Parathyroid adenoma (tissue), 2 donors: ENCODE results near the gene COL18A1.

ENCODE experiments used
- H2AFZ ChIP-seq: fragments of 300-600 bp; sonication (generic); one replicate; pipeline ENCODE4 v1.7.0; 2017; ENCODE audit warnings: antibody characterized with exemption, mild to moderate bottlenecking
- H3K27ac ChIP-seq: fragments of 300-600 bp; sonication (generic); one replicate; pipeline ENCODE4 v1.7.0; 2017
- H3K27me3 ChIP-seq: fragments of 300-600 bp; sonication (generic); one replicate; pipeline ENCODE4 v1.7.0; 2017; ENCODE audit warnings: low read length; ENCODE audit not compliant: control insufficient read depth, insufficient read depth
- H3K36me3 ChIP-seq: fragments of 300-600 bp; sonication (generic); one replicate; pipeline ENCODE4 v1.7.0; 2017; ENCODE audit warnings: low read length; ENCODE audit not compliant: control insufficient read depth, insufficient read depth
- H3K4me1 ChIP-seq: fragments of 300-600 bp; sonication (generic); one replicate; pipeline ENCODE4 v1.7.0; 2017; ENCODE audit warnings: control low read depth
- H3K4me2 ChIP-seq: fragments of 300-600 bp; sonication (generic); one replicate; pipeline ENCODE4 v1.7.0; 2017; ENCODE audit warnings: low read length
- H3K4me3 ChIP-seq: fragments of 300-600 bp; sonication (generic); one replicate; pipeline ENCODE4 v1.7.0; 2017; ENCODE audit warnings: low read depth, low read length
- H3K79me2 ChIP-seq: fragments of 300-600 bp; sonication (generic); one replicate; pipeline ENCODE4 v1.7.0; 2017; ENCODE audit warnings: control low read depth
- H3K9ac ChIP-seq: fragments of 300-600 bp; sonication (generic); one replicate; pipeline ENCODE4 v1.7.0; 2017; ENCODE audit warnings: mild to moderate bottlenecking
- H3K9me3 ChIP-seq: fragments of 300-600 bp; sonication (generic); one replicate; pipeline ENCODE4 v1.7.0; 2017; ENCODE audit warnings: low read length; ENCODE audit not compliant: control insufficient read depth
- CTCF ChIP-seq: fragments of 300-600 bp; sonication (generic); IDR thresholded peaks from one replicate; pipeline ENCODE4 v1.7.0; 2017; ENCODE audit warnings: antibody characterized with exemption, mild to moderate bottlenecking
- donor health status: primary hyperparathyroidism.

Gene COL18A1

GRCh38 chr21:45542242-45542666, 137.3 kb downstream of the COL18A1 start, which contains the start of gene SLC19A1:
Gene SLC19A1, minus strand, starts transcription at chr21:45542440. Its CDS starts 4,481 bp downstream, at chr21:45537959.
- no peaks in the 10 kb centered on the region for H3K9me3 ChIP-seq
- H3K4me2 ChIP-seq = peak within 1 kb of the TSS; percentile 74
- peak within 1 kb of the TSS; percentile 64 for H2AFZ ChIP-seq
- H3K27ac ChIP-seq = no peak within 1 kb of the TSS
- TF ChIP-seq CTCF = no peak
- peak within 1 kb of the TSS; percentile 42 for H3K4me3 ChIP-seq
- no peaks in the 10 kb centered on the region for H3K79me2 ChIP-seq
- H3K9ac ChIP-seq = no peak within 1 kb of the TSS
- H3K36me3 ChIP-seq = no peaks in the 10 kb centered on the region
- H3K4me1 ChIP-seq = no peaks in the 10 kb centered on the region
- no peaks in the 10 kb centered on the region for H3K27me3 ChIP-seq

- H3K4me3 ChIP-seq = peak overlapping the region; percentile 42
- H3K79me2 ChIP-seq = no peaks in the 10 kb centered on the region
- no peak overlapping the region for H3K27ac ChIP-seq
- H3K9me3 ChIP-seq = no peaks in the 10 kb centered on the region
- H3K4me2 ChIP-seq = peak overlapping the region; percentile 74
- no peaks in the 10 kb centered on the region for H3K36me3 ChIP-seq
- TF ChIP-seq CTCF = no peak
- H3K27me3 ChIP-seq = no peaks in the 10 kb centered on the region
- no peak overlapping the region for H3K9ac ChIP-seq
- peak overlapping the region; percentile 60 for H2AFZ ChIP-seq
- no peaks in the 10 kb centered on the region for H3K4me1 ChIP-seq
These were observed 137.9 kb downstream of the COL18A1 start for GRCh38 chr21:45542667-45543370.

- no peak for TF ChIP-seq CTCF
- Histone ChIP-seq H3K27me3 (no peaks in the 10 kb centered on the region), H2AFZ (no peak overlapping the region), H3K4me3 (no peak overlapping the region), H3K4me2 (no peak overlapping the region), H3K27ac (no peak overlapping the region), H3K9ac (no peak overlapping the region), H3K36me3 (no peaks in the 10 kb centered on the region), H3K79me2 (no peaks in the 10 kb centered on the region), H3K9me3 (no peaks in the 10 kb centered on the region), H3K4me1 (no peaks in the 10 kb centered on the region)
These were observed 138.4 kb downstream of the COL18A1 start for GRCh38 chr21:45543371-45543709.

- Histone ChIP-seq H3K9ac (no peak overlapping the region), H3K4me1 (no peaks in the 10 kb centered on the region), H3K9me3 (no peaks in the 10 kb centered on the region), H3K4me2 (no peak overlapping the region), H3K36me3 (no peaks in the 10 kb centered on the region), H3K27ac (no peak overlapping the region), H2AFZ (no peak overlapping the region), H3K4me3 (no peak overlapping the region), H3K79me2 (no peaks in the 10 kb centered on the region), H3K27me3 (no peaks in the 10 kb centered on the region)
- TF ChIP-seq CTCF = no peak
These were observed 138.9 kb downstream of the COL18A1 start for GRCh38 chr21:45543710-45544448.
